ENCODE data around the gene POLRMT.

DNA sequence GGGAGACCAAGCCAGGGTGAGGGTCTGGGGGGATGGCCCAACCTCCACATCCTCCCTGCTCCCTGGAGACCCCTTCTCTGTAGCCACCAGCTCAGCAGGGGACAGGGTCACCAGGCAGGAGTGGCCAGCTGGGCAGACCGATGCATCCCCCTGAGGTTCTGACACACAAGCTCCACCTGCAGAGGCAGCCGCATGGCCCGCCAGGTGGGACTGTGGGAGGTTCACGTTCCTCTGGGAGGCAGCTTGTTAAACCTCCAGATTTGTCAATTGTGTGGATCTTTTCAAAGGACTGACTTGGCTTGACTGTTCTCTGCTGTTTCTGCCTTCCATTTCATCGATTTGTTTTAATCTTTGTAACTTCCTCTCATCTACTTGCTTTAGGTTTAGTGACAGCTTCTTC is 8.1 kb downstream of the POLRMT start:
- no peak for TF ChIP-seq POLR2A (IDR thresholded peaks at IDR 0.05)
- TF ChIP-seq CTCF (IDR thresholded peaks at IDR 0.05): no peak

Measured in adrenal gland (tissue), 5 donors.